IPS-NIHi7 (cell line): ENCODE results near the gene PNN.
"Not testable (repeated sequence)": the region's sequence is repeated elsewhere in the genome, so short reads cannot be mapped to it uniquely, and the experiment has no call there.

ENCODE experiments used
- DNase-seq: peaks from one replicate; pipeline ENCODE4 v3.0.0; 2012; ENCODE audit warnings: mixed read lengths; ENCODE audit errors: extremely low spot score

PNN gene

DNA sequence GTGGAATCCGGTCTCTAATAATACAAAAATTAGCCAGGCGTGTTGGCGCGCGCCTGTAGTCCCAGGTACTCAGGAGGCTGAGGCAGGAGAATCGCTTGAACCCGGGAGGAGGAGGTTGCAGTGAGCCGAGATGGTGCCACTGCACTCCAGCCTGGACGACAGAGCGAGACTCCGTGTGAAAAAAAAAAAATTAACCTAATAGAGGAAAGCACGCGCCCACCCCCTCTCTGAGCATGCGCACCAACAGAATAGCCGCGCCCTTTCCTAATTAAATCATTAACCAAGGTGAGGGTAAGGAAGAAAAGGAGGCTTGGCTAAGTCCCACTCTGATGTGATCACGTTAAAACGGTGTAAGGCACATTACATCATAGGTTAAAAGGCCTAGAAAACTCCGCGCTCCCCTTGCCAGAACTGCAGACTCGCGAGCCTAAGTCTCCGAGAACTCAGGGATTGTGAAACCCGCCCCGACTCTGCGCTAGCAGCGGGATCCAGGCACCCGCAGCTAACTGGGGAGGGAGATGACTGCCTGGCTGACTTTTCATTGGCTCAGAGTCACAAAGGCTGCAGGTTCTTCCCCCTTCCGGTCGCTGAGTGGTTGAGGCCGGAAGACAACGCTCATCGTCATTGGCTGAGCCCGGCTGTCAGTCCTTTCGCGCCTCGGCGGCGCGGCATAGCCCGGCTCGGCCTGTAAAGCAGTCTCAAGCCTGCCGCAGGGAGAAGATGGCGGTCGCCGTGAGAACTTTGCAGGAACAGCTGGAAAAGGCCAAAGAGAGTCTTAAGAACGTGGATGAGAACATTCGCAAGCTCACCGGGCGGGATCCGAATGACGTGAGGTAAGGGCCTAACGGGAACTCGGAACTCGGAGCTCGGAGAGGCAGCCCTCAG, at the start of gene PNN:
Gene PNN (plus strand): TSS at position 695 of the 885 bp plus-strand sequence. CDS start 26 bp downstream, at position 721.
- DNase-seq = peak; percentile 96

DNA sequence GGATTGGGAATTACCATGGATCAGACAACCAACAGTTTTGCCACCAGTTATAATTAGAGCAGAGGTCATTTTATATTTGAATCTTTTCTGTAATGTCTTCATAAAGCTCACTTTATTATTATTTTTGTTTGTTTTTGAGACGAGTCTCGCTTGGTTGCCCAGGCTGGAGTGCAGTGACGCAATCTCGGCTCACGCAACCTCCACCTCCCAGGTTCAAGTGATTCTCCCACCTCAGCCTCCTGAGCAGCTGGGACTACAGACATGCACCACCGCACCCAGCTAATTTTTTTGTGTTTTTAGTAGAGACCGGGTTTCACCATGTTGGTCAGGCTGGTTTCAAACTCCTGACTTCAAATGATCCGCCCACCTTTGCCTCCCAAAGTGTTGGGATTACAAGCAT, 37.2 kb upstream of the PNN start:
- DNase-seq = not testable (repeated sequence)

DNA sequence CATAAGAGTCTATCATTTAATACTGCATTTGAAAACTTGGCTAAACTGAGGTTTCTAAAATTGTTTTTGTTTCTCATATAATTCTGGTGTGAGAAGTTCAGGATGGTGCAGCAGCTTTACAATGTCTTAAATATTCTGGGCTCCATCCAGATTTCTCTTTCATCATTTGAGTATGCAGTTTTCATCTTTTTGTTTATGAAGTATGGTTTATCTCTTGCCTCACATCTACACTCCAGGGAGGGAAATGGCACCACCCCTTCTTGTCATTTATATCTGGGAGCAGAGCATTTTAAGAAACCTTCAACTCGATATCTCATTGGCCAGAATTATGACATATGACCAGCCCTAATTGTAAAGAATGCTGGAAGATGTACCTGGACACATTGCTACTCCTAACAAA, 36.6 kb upstream of the PNN start:
- DNase-seq = no peak

GRCh38 chr14:39140170-39140569, 34.9 kb upstream of the PNN start:
- DNase-seq = peak; percentile 30

GRCh38 chr14:39141623-39142022, 33.4 kb upstream of the PNN start:
- DNase-seq = not testable (repeated sequence)

DNA sequence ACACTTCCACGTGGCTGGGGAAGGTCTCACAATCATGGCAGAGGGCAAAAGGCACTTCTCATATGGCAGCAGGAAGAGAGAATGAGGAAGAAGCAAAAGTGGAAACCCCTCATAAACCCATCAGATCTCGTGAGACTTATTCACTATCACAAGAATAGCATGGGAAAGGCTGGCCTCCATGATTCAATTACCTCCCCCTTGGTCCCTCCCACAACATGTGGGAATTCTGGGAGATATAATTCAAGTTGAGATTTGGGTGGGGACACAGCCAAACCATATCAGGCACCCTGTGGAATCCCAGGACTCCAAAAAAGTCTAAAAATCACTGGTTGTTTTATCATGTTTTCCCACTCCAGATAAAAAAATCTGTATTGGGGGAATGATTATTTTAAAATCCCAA, 31.8 kb upstream of the PNN start:
- DNase-seq = not testable (repeated sequence)

GRCh38 chr14:39145266-39145966, 29.6 kb upstream of the PNN start:
- DNase-seq = no peak

GRCh38 chr14:39154594-39155189, 20.4 kb upstream of the PNN start:
- no peak for DNase-seq

GRCh38 chr14:39157491-39157890, 17.6 kb upstream of the PNN start:
- DNase-seq = no peak

GRCh38 chr14:39158222-39158858, 16.7 kb upstream of the PNN start:
- DNase-seq = no peak

DNA sequence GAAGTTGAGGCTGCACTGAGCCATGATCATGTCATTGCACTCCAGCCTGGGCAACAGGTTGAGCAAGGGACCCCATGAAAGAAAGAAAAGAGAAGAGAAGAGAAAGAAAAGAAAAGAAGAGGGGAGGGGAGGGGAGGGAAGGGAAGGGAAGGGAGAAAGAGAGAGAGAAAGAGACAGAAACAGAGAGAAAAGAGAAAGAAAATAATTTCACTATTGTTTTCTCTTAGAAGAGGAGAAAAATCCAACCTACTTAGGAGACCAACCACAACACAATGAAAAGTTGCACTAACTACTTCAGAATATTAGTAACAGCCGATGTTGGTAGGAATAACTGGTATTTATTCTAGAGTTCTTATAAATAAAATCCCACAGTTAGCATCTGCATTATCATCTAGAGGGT, 14.6 kb upstream of the PNN start:
- no peak for DNase-seq

DNA sequence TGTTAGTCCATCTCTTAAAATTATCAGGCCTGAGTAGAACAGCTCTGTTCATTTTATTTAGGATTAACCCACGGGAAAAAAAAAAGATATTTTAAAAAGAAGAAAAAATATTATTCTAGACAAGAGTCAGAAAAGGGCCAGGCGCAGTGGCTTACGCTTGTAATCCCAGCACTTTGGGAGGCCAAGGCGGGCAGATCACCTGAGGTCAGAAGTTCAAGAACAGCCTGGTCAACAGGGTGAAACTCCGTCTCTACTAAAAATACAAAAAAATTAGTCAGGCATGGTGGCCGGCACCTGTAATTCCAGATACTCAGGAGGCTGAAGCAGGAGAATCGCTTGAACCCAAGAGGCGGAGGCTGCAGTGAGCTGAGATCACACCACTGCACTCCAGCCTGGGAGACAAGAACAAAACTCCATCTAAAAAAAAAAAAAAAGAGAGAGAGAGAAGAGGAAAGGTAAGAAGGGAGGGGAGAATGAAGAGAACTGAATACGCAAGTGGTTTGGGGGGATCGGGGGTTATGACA, 7.2 kb upstream of the PNN start:
- DNase-seq = not testable (repeated sequence)

- DNase-seq = no peak
These were observed 6.5 kb upstream of the PNN start for GRCh38 chr14:39168591-39168990.

- no peak for DNase-seq
These were observed 5.5 kb upstream of the PNN start for GRCh38 chr14:39169541-39169900.

DNA sequence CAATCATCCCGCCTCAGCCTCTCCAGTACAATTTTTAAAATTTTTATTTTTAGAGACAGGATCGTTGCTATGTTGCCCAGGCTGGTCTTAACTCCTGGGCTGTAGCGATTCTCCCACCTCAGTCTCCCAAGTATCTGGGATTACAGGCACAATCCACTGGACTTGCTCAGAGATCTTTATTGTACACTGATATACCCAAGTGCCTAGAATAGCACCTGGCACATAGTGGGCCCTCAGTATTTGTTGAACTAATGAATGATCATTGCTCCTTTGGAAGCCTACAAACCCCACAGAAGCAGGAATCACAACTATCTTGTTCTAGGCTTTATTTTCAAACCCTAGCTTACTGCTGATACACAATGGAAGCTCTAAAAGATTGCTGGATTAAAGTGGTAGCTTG, 1.9 kb upstream of the PNN start:
- DNase-seq = no peak

GRCh38 chr14:39175445-39176262, 600 bp downstream of the PNN start:
- peak; percentile 20 for DNase-seq

- DNase-seq = no peak
These were observed 1.5 kb downstream of the PNN start for GRCh38 chr14:39176263-39177167.

- no peak for DNase-seq
These were observed 2.1 kb downstream of the PNN start for GRCh38 chr14:39177168-39177545.

GRCh38 chr14:39179042-39179441, 4.0 kb downstream of the PNN start:
- DNase-seq = no peak

DNA sequence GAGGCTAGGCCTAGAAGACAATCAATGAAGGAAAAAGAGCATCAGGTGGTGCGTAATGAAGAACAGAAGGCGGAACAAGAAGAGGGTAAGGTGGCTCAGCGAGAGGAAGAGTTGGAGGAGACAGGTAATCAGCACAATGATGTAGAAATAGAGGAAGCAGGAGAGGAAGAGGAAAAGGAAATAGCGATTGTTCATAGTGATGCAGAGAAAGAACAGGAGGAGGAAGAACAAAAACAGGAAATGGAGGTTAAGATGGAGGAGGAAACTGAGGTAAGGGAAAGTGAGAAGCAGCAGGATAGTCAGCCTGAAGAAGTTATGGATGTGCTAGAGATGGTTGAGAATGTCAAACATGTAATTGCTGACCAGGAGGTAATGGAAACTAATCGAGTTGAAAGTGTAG, 5.5 kb downstream of the PNN start:
- DNase-seq = no peak
